Mesenteric fat pad (tissue), 1 donor: ENCODE measurements around the gene DST. TPM values are rescaled to one million over a fixed set of nuclear protein-coding genes. Genes with fewer than 3 reads are reported as not detected.

Experiments used
- DNase-seq: peaks from one replicate; pipeline ENCODE4 v3.0.0-alpha.2; 2020; ENCODE audit warnings: low spot score
- long read RNA-seq: library from polyadenylated mRNA; unstranded; transcript quantifications from one replicate; pipeline ENCODE4 v2.0.0, GENCODE V29; 2020
- total RNA-seq: library from RNA; stranded (reverse); fragmentation: NEBNext Ultra II Directional; extraction: Animal tissue kit (Norgen Biotek cat#: 25700); gene quantifications from one replicate; pipeline ENCODE4 v1.2.1, GENCODE V29; 2021
- donor health status: DM: yes; HTN: yes; CAD: no.

The DST gene
- total RNA-seq = 190 TPM
- long read RNA-seq, partial matches to known transcripts = 48 of 64 reads
- long read RNA-seq, other reads (novel, unspliced or antisense) = 12 of 64 reads

DNA sequence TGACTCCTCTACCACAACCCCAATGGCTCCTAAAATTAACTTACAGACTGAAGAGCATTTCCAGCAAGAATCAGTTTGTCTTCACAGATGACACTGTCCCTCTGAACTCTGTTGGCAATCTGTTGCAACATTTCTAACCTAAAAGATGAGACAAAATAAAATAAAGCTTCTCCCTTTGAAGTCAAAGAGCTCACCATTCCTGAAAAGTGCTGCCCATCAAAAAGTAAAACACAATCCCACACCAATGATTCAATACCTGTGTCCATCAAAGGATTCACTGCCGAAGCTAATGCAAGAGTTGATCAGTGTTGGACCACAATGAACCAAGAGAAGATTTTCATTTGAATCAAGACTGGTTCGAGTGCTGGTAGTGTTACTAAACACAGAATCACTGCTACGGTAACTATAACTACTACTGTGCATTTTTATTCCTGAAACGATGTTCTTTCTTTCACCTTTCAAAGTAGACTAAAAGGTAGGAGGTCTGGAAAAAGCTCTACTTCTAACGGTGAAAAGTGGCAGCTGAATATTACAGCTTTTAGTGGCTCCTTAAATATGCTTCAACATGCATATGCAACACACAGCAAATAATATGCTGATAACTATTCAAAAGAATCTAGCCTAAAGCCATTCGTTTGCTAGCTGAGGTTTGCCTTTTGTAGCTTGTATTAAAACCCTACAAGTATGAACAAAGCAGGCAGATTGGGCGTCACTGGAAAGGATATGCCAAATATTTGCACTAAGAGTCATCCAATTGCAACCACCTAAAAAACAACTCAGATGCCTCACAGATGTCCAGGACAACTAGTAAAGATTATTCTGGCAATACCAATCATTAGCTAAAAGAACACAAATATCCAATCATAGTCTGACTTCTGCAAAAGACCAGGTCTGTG is at the start of gene DST:
Gene DST (minus strand): TSS at position 524 of the 896 bp plus-strand sequence.
- no peak for DNase-seq

DNA sequence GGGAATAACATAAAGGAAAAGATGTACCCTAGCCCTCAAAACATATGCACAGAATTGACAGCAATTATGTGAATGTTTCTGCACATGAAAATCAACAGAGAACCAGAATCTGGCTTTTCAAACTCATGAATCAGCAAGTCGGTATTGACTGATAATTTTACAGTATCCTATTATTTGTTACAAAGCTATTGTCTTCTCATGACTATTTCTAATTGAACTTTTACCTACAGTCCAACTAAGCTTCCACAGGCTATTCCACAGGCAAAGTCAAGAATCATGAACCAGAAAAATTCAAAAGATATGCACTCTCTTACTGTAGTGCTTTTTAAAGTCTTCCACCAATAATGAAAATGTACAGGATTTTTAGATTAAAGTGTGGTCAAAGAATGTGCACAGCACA is 49.1 kb upstream of the DST start:
- DNase-seq = no peak

DNA sequence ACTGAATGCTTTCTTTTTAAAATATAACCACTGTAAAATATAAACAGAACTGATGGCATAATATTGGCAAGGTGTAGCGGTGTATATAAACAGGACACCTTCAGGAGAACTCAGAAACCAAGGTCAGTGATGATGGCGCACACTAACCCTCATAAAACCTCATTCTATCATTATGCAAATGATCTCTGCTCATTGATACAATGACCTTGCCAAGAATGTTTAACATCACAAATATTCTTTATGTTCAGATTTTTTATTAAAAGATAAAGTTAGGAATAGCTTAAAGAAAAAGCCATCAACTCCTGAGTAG is 48.6 kb upstream of the DST start:
- no peak for DNase-seq

DNA sequence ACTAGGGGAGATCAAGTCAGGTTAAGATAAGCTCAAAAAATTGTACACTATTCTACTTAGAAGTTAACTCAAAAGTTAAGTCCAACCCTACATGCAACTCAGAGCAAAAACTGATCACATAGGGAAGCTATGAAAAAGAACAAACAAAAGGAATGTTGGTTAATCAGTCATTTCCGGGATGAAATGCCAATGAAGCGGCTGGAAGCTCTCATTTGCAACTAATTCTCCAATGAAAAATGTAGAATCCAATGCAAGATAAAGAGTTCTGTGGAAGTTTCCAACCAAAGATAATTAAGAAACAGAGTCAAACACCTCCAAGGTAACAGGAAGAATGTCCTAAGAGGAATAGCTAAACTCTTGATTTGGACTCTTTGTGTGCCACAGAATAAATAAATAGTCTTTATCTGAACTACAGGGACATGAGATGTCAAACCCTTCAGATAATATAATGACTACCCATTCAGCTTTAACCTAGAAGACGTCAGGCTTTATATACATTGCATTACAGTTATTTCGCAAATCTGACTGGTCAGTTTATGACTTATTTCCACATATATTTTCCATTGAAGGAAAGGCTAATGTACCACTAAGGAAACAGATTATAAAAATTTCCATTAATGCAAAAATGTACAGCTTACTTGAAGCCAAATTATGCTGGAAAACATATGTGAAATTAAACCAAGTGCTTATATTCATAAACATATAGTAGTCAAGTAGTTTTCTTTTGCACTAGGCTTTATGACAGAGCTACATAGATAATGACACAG is 48.0 kb upstream of the DST start:
- DNase-seq = no peak

DNA sequence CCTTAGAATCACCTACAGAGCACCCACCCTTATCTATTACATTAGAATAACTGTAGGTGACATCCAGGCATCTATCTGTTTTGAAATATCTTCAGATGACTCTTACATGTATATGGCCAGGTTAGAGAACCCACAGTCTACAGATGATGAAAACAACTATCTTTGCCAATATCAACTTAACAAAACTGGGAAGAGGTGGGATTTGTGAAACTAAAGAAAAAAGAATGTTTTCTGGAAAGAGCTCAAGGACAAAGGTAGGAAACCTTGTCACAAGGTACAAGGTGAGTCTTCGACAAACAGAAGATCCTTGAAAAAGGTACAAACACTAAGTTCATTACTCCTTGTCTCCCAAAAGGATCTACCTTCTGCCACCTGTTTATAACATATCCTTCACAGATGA is 47.0 kb upstream of the DST start:
- DNase-seq = no peak

DNA sequence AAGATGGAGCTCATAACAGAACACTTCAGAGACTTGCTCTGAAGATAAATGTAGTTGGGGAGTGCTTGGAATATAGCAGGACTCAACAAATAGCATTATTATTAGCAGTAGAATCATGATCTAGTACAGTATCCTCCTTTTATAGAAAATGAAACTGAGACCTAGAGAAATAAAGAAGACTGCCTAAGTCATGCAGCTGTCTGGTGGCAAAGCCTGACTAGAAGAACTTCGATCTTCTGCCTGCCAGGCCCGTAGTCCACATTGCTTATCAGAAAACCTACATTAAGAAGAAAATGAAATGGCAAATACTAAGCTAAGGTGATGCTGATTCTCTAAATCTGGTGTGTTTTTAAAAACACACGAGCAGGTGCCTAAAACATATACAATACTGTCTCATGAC is 46.4 kb upstream of the DST start:
- no peak for DNase-seq

DNA sequence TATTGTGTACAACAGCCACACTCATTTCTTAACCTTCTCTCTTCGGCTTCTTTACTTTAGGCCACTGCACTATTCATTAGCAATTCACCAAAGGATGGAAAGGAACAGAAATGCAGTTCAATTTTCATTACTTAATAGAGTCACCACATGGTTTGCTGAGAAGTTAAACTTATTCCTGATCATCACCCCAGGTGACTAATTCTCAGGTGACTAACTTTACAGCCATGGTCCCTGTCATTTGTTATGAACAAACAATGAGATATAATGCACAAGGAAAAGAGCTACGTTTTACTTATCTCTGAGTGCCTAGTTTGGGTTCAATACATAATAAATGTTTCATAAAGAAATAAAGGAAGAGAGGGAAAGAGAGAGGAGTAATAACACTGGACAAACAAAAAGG is 45.8 kb upstream of the DST start:
- DNase-seq = no peak

DNA sequence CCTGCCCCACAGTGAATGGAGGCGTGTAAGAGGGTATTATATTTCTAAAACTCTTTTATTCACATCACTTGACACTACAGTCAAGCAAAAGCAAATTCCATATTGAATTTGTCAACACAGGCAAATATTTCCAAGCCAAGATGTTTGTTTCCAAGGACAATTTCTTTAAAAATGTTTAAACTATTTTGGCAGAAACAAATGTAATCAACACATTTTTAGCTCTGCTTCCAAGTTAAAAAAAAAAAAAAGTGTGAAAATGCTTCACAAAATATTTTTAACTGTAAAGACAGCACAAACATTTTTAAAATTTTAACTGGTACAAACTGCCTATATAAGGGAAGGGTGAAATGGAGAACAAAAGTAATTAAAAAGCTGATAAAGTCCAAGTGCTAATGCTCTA is 44.9 kb upstream of the DST start:
- no peak for DNase-seq

DNA sequence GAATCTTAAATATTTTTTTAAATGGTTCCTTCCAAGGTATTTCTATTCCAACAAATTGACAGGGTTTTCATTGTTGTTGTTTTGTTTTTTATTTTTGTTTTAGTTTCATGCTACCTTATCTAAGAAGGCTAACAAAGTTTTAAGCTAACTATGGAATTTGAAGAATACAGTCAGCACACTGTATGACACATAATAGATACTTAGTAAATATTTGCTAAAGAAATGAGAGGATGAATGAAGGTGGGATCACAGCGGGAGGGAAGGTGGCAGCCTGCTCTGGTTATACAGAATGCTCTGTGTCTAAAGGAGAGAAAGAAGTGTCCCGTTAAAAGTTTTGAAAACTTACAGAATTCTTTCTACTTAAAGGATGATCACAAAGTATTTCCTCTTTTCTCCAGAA is 43.7 kb upstream of the DST start:
- no peak for DNase-seq

DNA sequence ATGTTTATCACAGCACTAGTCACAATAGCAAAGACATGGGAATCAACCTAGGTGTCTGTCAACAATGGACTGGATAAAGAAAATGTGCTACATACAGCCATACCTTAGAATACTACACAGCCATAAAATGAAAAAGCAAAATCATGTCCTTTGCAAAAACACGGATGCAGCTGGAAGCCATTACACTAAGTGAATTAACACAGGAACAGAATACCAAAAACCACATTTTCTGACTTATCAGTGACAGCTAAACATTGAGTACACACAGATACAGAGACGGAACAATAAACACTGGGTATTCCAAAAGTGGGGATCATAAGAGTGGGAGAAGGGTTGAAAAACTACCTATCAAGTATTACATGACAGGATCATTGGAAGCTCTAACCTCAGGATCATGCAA is 43.3 kb upstream of the DST start:
- no peak for DNase-seq

DNA sequence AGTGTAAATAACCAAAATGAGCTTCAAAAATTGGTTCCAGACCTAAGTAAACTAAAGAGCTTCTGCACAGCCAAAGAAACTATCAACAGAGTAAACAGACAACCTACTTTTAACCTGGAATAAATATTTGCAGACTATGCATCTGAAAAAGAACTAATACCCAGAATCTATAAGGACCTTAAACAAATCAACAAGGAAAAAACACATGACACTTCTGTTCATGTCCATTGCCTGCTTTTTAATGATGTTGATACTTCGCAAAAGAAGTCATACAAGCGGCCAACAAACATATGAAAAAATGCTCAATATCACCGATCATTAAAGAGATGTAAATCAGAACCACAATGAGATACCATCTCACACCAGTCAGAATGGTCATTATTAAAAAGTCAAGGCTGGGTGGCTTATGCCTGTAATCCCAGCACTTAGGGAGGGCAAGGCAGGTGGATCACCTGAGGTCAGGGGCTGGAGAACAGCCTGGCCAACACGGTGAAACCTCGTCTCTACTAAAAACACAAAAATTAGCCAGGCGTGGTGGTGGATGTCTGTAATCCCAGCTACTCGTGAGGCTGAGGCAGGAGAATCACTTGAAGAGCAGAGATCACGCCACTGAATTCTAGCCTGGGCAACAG is 42.5 kb upstream of the DST start:
- no peak for DNase-seq

DNA sequence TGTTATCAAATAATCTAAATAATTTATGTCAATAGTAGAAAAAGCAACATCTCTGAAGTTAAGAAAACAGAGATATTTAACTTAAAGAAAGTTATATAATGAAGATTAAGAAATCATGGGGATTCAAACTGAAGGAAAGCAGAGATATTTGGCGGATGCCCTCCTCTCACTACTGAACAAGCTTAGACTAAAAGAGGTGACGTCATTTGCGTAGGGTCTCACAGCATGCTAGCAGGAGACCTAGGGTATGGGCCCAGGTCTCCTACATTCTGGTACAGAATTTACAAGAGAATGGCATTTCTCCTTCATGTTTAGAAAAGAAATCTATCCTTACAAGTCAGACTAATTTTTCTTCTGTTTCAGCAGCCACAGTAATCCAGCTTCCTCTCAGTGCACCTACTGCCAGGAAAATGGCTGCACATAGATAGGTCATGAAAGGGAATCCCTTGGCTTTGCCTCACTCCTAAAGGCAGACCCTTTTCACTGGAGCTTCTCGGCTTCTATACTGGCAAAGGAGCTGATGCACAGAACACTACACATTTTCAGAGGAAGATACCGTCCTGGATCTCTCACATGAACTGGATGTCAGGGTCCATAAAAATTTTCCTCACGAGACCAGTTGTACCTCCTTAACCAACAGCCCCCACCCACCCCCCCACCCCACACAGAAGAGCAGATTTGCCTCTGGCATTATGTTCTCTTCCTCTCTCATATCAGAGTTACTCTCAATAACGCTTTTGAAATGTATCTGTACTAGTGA is 41.8 kb upstream of the DST start:
- DNase-seq = no peak

DNA sequence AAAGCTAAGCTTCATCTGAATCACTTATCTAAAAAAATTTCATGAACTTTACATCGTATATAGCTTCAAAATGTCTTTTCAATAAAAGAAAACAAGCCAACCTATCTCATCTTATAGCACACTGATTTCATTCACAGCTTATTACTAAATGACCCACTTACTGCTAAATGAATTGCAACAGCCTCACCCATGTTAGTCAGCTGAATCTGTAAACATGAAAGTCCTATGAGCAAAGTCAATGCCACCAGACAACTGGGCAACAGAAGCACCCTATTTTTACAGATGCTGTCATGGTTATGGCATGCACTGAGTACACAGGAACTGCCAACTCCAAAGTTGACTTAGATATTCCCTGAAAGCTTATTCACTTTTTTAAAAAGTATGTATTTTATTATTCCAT is 41.2 kb upstream of the DST start:
- DNase-seq = no peak

DNA sequence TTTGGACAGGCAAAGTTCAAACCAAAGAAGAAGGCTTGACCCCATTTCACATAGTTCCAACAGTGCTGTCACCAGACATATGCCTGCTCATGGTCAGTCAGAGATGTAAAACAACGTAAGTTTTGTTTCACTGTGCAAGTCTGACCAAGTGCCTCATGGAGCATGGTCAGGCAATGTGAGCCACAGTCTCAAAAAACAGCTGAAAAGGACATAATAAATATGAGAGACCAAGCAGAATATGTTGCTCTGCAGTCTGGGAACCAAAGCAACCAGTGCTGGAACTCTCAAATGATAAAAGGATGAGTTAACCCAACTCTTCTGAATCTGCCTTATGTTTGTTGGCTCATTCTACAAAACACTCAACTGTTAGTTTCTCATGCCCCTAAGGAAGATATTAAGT is 39.9 kb upstream of the DST start:
- DNase-seq = no peak

DNA sequence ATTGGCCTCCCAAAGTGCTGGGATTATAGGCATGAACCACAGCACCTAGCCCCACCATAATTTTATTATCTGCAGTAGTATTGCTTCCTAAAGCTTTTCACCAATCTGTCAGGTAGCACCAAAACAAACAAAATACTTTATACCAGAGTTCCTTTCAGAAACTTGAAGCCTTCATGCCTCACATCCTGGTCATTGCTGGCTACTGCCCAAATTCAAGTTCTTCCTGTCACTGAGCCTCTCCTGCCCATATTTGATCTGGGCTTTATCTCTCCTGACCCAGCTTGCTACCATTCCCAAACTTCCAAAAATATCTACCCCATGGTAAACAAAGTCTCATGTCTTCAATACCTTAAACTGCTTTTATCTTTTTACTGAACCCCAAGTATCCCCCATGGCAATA is 34.9 kb upstream of the DST start:
- no peak for DNase-seq

DNA sequence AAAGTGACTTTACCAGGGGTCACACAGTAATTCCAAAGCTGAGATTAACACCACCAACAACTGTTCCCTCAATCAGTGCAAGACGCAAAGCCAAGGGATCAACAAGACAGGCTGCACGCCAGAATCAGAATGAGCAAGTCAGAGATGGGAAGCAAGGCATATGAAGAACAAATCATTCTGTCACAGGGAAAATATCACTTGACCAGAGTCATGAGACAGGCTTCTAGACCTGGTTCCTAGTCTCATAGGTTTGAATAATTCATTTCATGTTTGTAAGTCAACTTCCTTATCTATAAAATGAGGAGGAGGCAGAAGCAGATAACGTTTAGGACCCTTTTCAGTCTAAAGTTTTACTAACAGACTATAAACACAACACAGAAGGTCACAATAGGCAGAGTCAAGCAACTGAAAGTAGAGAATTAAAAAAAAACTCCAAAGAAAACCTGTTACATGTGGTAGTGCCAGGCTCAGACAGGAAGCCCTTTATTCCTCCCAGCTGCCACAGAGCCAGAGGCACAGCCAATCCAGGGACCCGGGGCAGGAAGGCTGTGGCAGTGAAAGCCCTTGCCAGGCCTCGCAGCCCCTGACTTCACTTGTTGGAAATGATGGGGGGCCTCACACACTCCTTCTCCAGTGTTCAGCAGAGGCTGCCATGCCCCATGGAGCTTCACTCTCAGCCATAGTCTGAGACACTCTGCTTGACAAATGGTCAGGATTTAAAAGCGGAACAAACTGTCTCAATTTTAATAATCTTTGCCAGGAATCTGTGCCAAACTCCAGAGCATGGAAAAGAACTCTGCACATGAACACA is 29.2 kb upstream of the DST start:
- DNase-seq = no peak

DNA sequence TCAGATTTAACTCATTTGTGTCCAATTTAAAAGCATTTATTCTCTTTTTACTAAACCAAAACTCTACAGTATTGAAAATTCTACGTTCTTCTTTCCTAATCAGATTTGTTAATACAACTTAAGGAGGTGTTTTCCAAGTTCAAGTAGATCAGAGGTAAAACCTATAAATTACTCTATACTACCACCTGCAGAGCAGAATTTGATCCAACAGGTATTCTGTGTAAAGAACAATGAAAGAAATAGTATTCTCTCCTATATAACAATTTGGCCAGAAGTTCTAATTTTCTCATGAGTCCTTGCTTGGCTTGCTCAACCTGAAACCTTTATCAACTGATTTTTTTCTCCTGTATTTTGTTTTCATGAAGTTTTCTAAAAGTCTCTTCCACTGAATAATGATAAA is 28.5 kb upstream of the DST start:
- no peak for DNase-seq

DNA sequence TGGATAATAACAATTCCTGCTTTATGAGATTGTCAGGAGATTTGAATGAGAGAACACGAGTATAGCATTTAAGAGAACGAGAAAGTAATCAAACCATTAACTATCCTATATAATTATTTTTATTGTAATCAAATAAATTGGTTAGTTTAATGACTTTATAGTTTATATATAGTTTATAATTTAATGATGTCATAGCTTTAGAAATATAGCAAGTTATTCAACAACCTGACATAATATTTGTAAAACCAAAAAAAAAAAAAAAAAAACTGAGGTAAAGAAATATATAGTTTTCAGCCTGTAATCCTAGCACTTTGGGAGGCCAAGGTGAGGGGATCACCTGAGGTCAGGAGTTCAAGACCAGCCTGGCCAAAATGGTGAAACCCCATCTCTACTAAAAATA is 26.4 kb upstream of the DST start:
- no peak for DNase-seq

DNA sequence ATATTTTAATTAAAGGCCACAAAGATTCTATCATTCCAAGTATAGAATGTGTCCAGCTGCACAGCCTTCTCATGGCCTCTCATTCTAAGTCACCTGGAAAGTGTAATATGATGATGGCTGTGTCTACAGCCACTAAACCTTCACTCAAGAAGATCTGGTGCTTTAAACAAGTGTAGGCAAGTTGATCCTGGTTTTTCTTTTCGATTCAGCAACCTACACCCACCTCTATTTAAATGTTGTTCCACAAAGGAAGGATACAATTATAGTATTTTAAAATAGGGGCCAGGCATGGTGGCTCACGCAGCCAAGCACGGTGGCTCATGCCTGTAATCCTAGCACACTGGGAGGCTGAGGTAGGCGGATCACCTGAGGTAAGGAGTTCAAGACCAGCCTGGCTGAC is 25.5 kb upstream of the DST start:
- no peak for DNase-seq

DNA sequence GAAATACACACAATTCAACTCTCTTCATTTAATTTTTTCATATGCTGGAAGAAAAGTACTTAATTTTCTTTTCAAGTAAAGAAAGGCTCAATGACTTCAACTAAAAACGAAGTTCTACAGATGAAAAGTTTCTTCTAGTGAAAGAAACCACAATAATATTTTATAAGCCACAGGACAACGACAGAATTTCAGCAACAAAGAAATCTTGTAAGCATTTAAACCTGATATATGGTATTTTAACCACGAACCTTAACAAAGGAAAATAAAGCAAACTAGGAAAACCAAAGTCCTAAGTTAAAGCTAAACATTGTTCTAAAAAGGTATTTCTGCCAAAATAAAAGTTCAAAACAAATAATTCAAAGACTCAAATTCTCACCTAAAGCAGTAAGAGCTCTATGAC is 24.6 kb upstream of the DST start:
- no peak for DNase-seq

DNA sequence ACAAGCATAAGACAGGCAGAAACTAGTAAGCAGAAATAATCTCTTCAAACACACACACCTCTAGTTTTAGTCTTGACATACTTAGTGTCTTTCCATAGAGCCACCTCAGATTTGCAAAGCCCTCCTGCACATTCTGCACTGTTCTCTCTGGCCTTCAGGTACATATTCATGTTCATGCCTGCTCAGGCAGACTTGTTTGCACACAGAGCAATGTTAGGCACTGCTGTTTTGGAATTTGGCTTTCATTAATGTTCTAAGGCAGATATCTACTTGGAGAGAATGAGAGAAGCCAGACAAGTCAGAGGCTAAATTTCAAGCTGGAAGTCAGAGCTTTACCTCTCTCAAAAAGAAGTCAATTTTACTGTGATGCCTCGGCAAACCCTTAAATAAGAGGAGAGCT is 21.3 kb upstream of the DST start:
- no peak for DNase-seq
